SK-N-SH (cell line): ENCODE results near the gene PLSCR1.

Source experiments
- CHD2 ChIP-seq: fragments of 150-350 bp; IDR thresholded peaks from 2 replicates; pipeline ENCODE4 v1.6.1; 2018; ENCODE audit warnings: low read length; ENCODE audit not compliant: partially characterized antibody
- CTCF ChIP-seq: fragments of 200-600 bp; sonication (generic); IDR thresholded peaks from 2 replicates; pipeline ENCODE4 v1.6.1; 2017; ENCODE audit warnings: antibody characterized with exemption, mild to moderate bottlenecking, moderate library complexity
- GABPA ChIP-seq: IDR thresholded peaks from 2 replicates; pipeline ENCODE4 v1.4.0; 2012; ENCODE audit warnings: low read depth, mild to moderate bottlenecking
- IRF3 ChIP-seq: fragments of 150-350 bp; IDR thresholded peaks from 2 replicates; pipeline ENCODE4 v1.6.1; 2016; ENCODE audit warnings: mild to moderate bottlenecking, low read depth, low read length
- JUND ChIP-seq: IDR thresholded peaks from 2 replicates; pipeline ENCODE4 v1.4.0; 2012
- MAX ChIP-seq: IDR thresholded peaks from 2 replicates; pipeline ENCODE4 v1.4.0; 2012; ENCODE audit warnings: low read depth
- NFIC ChIP-seq: IDR thresholded peaks from 2 replicates; pipeline ENCODE4 v1.4.0; 2012; ENCODE audit warnings: borderline replicate concordance
- POLR2AphosphoS5 ChIP-seq: IDR thresholded peaks from 2 replicates; pipeline ENCODE4 v1.6.1; 2012; ENCODE audit warnings: low read depth, low read length
- RFX5 ChIP-seq: IDR thresholded peaks from 2 replicates; pipeline ENCODE4 v1.6.1; 2012; ENCODE audit warnings: mild to moderate bottlenecking, improper control_type of control experiment, low read length
- TAF1 ChIP-seq: IDR thresholded peaks from 2 replicates; pipeline ENCODE4 v1.6.1; 2012; ENCODE audit warnings: low read depth, mild to moderate bottlenecking, low read length, moderate library complexity, borderline replicate concordance

GRCh38 chr3:146503461-146504202 is 40.8 kb downstream of the PLSCR1 start:
- peak; percentile 55; the same call in 1 of the 2 replicates for TF ChIP-seq NFIC
- no peak for TF ChIP-seq RFX5
- no peak for TF ChIP-seq IRF3
- peak; percentile 24; the same call in 1 of the 2 replicates for TF ChIP-seq CTCF
- TF ChIP-seq JUND = peak; percentile 67
- TF ChIP-seq TAF1 = peak; percentile 14; the same call in 1 of the 2 replicates
- no peak for TF ChIP-seq CHD2
- TF ChIP-seq POLR2AphosphoS5 = no peak
- peak; percentile 65 for TF ChIP-seq MAX
- no peak for TF ChIP-seq GABPA
